C4-2B (cell line): ENCODE measurements around the gene TFF1.
"Not testable (repeated sequence)": the region's sequence is repeated elsewhere in the genome, so short reads cannot be mapped to it uniquely, and the experiment has no call there.

Experiments used
- H3K27ac ChIP-seq: fragments of 450-650 bp; 2 replicates; pipeline ENCODE4 v1.5.1; 2017
- CTCF ChIP-seq: fragments of 450-650 bp; conservative IDR thresholded peaks from 2 replicates; pipeline ENCODE4 v1.5.1; 2017; ENCODE audit warnings: mild to moderate bottlenecking
- ZFX ChIP-seq: fragments of 450-650 bp; IDR thresholded peaks from 2 replicates; pipeline ENCODE4 v1.6.1; 2017

Gene TFF1

GRCh38 chr21:42411891-42412635 lies 45.7 kb upstream of the TFF1 start:
- no peak overlapping the region for H3K27ac ChIP-seq
- TF ChIP-seq ZFX: no peak
- TF ChIP-seq CTCF: no peak

- TF ChIP-seq CTCF (no peak), ZFX (no peak)
These were observed 45.0 kb upstream of the TFF1 start for GRCh38 chr21:42411197-42411869.

GRCh38 chr21:42409366-42409765 lies 43.0 kb upstream of the TFF1 start:
- H3K27ac ChIP-seq: no peak overlapping the region
- TF ChIP-seq CTCF (no peak), ZFX (no peak)

More at GRCh38 chr21:42411197-42411869, 45.0 kb upstream of the TFF1 start:
- no peak overlapping the region for H3K27ac ChIP-seq

GRCh38 chr21:42408718-42409117 lies 42.4 kb upstream of the TFF1 start:
- H3K27ac ChIP-seq: not testable (repeated sequence)

GRCh38 chr21:42407476-42407875 lies 41.1 kb upstream of the TFF1 start:
- TF ChIP-seq CTCF (no peak), ZFX (no peak)
- H3K27ac ChIP-seq: no peak overlapping the region

- H3K27ac ChIP-seq: no peak overlapping the region
- TF ChIP-seq CTCF (no peak), ZFX (no peak)
These were observed 40.5 kb upstream of the TFF1 start for GRCh38 chr21:42406866-42407265.

- H3K27ac ChIP-seq: no peak overlapping the region
- TF ChIP-seq CTCF (no peak), ZFX (no peak)
These were observed 39.9 kb upstream of the TFF1 start for GRCh38 chr21:42406201-42406621.
